HFF-Myc (cell line): Measurements from ENCODE around the gene NTN1.

ENCODE experiments used
- DNase-seq: peaks from one replicate; pipeline ENCODE4 v3.0.0-alpha.2; 2011; ENCODE audit warnings: low read depth; ENCODE audit errors: extremely low read depth
- H3K4me3 ChIP-seq: replicated peaks from 2 replicates; pipeline ENCODE4 v1.5.1; 2011; ENCODE audit warnings: low read depth, mild to moderate bottlenecking, control low read depth, low read length
- CTCF ChIP-seq: IDR thresholded peaks from 2 replicates; pipeline ENCODE4 v1.5.1; 2012; ENCODE audit warnings: mild to moderate bottlenecking, low read depth, low read length, control low read depth; ENCODE audit errors: missing control alignments

The NTN1 gene

GRCh38 chr17:9229160-9229825 is 208.0 kb downstream of the NTN1 start:
- no peak for TF ChIP-seq CTCF
- DNase-seq, result no peak
- H3K4me3 ChIP-seq, result no peak overlapping the region

GRCh38 chr17:9229826-9230201 is 208.5 kb downstream of the NTN1 start:
- no peak for TF ChIP-seq CTCF
- no peak for DNase-seq
- no peak overlapping the region for H3K4me3 ChIP-seq

- no peak overlapping the region for H3K4me3 ChIP-seq
- DNase-seq, result no peak
- no peak for TF ChIP-seq CTCF
Measured at GRCh38 chr17:9230346-9230745, 209.0 kb downstream of the NTN1 start.

GRCh38 chr17:9230861-9231260 is 209.6 kb downstream of the NTN1 start:
- no peak for DNase-seq
- H3K4me3 ChIP-seq, result no peak overlapping the region
- no peak for TF ChIP-seq CTCF

GRCh38 chr17:9231449-9232154 is 210.3 kb downstream of the NTN1 start:
- H3K4me3 ChIP-seq, result no peak overlapping the region
- no peak for TF ChIP-seq CTCF
- DNase-seq, result no peak

GRCh38 chr17:9232155-9232475 is 210.8 kb downstream of the NTN1 start:
- no peak for DNase-seq
- H3K4me3 ChIP-seq, result no peak overlapping the region
- TF ChIP-seq CTCF, result no peak
